HCT116 (cell line): ENCODE data around the gene MRFAP1L1. TPM values are rescaled to one million over a fixed set of nuclear protein-coding genes. Genes with fewer than 3 reads are reported as not detected.

Experiments used
- ATAC-seq: fragments of 200-7000 bp; cut with Tn5 transposase; 2 replicates; pipeline ENCODE4 v1.9.1; 2020; ENCODE audit warnings: mild to moderate bottlenecking, moderate library complexity
- BruUV-seq: library from RNA; stranded (reverse); fragments of 400-500 nt; replicated peaks from 2 replicates; lab custom pipeline; 2021; lab: Mats Ljungman, UMichigan
- CTCF ChIA-PET: fragments of 300-600 bp; sonication (Branson Sonifier 250); formaldehyde crosslinking; loops from one replicate; lab custom pipeline; 2021; ENCODE audit warnings: antibody characterized with exemption; lab: Charles Lee
- POLR2A ChIA-PET: fragments of 300-600, 350-600 bp; sonication (Branson Sonifier 250); formaldehyde crosslinking; loops from one replicate; lab custom pipeline; 2021; ENCODE audit warnings: antibody characterized with exemption; lab: Charles Lee
- RAD21 ChIA-PET, 2 experiments: fragments of 300-600 bp; sonication (Branson Sonifier 250); formaldehyde crosslinking; loops; one replicate each; lab custom pipeline; 2023; ENCODE audit warnings: low total read pairs in 2 of 2; ENCODE audit not compliant: uncharacterized antibody in 2 of 2, unreplicated experiment in 2 of 2, low non-redundant PET in 1 of 2; lab: Charles Lee
- DNase-seq: peaks from one replicate; pipeline ENCODE4 v3.0.0-alpha.2; 2010; ENCODE audit warnings: low read depth, low spot score
- H2AFZ ChIP-seq: fragments of 200-600 bp; shearing (Covaris generic), sonication (generic); 2 replicates; pipeline ENCODE4 v1.6.1; 2017; ENCODE audit warnings: low read depth, mixed run types, mixed read lengths, antibody characterized with exemption, low read length; ENCODE audit not compliant: poor library complexity, severe bottlenecking
- H3K27ac ChIP-seq: 2 replicates; pipeline ENCODE4 v1.5.1; 2012; ENCODE audit warnings: low read depth, low read length
- H3K27me3 ChIP-seq: fragments of 200-600 bp; sonication (generic); 2 replicates; pipeline ENCODE4 v1.6.1; 2016; ENCODE audit warnings: mixed run types, low read length, mixed read lengths; ENCODE audit not compliant: insufficient read depth
- H3K36me3 ChIP-seq, 2 experiments: fragments of 200-500 bp in 1 of 2; fragments of 200-600 bp in 1 of 2; sonication (Bioruptor generic) in 1 of 2; sonication (generic) in 1 of 2; 2 replicates each; pipeline versions ENCODE4 v1.5.1 to v1.6.1; 2014 to 2016; ENCODE audit warnings: low read length in 2 of 2, inconsistent platforms in 1 of 2, mixed read lengths in 1 of 2, mixed run types in 1 of 2; ENCODE audit not compliant: insufficient read depth in 2 of 2, control insufficient read depth in 1 of 2
- H3K4me1 ChIP-seq, 2 experiments: fragments of 200-600 bp in 1 of 2; sonication (generic) in 1 of 2; 2 replicates each; pipeline versions ENCODE4 v1.5.1 to v1.6.1; 2012 to 2017; ENCODE audit warnings: low read length in 2 of 2, inconsistent platforms in 1 of 2, mild to moderate bottlenecking in 1 of 2, mixed read lengths in 1 of 2, mixed run types in 1 of 2, moderate library complexity in 1 of 2; ENCODE audit not compliant: insufficient read depth in 2 of 2, control insufficient read depth in 1 of 2
- H3K4me2 ChIP-seq: fragments of 200-600 bp; sonication (generic); 2 replicates; pipeline ENCODE4 v1.6.1; 2017; ENCODE audit warnings: mixed run types, low read length, mixed read lengths
- H3K4me3 ChIP-seq, 2 experiments: fragments of 200-600 bp in 1 of 2; sonication (generic) in 1 of 2; replicated peaks in 1 of 2; 2 replicates each; pipeline ENCODE4 v1.5.1; 2011 to 2016; ENCODE audit warnings: low read length in 2 of 2, control low read depth in 1 of 2, low read depth in 1 of 2, mild to moderate bottlenecking in 1 of 2, mixed read lengths in 1 of 2, mixed run types in 1 of 2
- H3K79me2 ChIP-seq: fragments of 200-600 bp; sonication (generic); 2 replicates; pipeline ENCODE4 v1.6.1; 2017; ENCODE audit warnings: mild to moderate bottlenecking, mixed run types, low read length, moderate library complexity, mixed read lengths; ENCODE audit not compliant: insufficient read depth
- H3K9ac ChIP-seq: fragments of 200-600 bp; sonication (generic); 2 replicates; pipeline ENCODE4 v1.6.1; 2016; ENCODE audit warnings: low read length, mixed read lengths
- H3K9me2 ChIP-seq: fragments of 200-600 bp; sonication (generic), shearing (Covaris generic); 2 replicates; pipeline ENCODE4 v1.6.1; 2017; ENCODE audit warnings: mixed run types, mild to moderate bottlenecking, moderate library complexity; ENCODE audit not compliant: insufficient read depth
- H3K9me3 ChIP-seq, 2 experiments: fragments of 200-500 bp in 1 of 2; fragments of 200-600 bp in 1 of 2; sonication (Bioruptor generic) in 1 of 2; sonication (generic) in 1 of 2; 2 replicates each; pipeline ENCODE4 v1.6.1; 2014 to 2017; ENCODE audit warnings: low read length in 2 of 2, mixed read lengths in 2 of 2, inconsistent platforms in 1 of 2, low read depth in 1 of 2, mild to moderate bottlenecking in 1 of 2, mixed run types in 1 of 2, moderate library complexity in 1 of 2; ENCODE audit not compliant: control insufficient read depth in 1 of 2, insufficient read depth in 1 of 2
- H4K20me1 ChIP-seq: fragments of 200-600 bp; sonication (generic), shearing (Covaris generic); 2 replicates; pipeline ENCODE4 v1.6.1; 2017; ENCODE audit warnings: mixed run types, mild to moderate bottlenecking, moderate library complexity; ENCODE audit not compliant: insufficient read depth
- CEBPB ChIP-seq: IDR thresholded peaks from 2 replicates; pipeline ENCODE4 v1.6.1; 2012; ENCODE audit warnings: low read depth
- ELF1 ChIP-seq: IDR thresholded peaks from 2 replicates; pipeline ENCODE4 v1.6.1; 2012; ENCODE audit warnings: low read depth, borderline replicate concordance
- EZH2 ChIP-seq: fragments of 200-600 bp; sonication (generic); IDR thresholded peaks from 2 replicates; pipeline ENCODE4 v1.6.1; 2017; ENCODE audit warnings: antibody characterized with exemption, mixed run types
- EZH2phosphoT487 ChIP-seq: fragments of 200-600 bp; IDR thresholded peaks from 2 replicates; pipeline ENCODE4 v1.6.1; 2018; ENCODE audit warnings: antibody characterized with exemption, borderline replicate concordance
- JUND ChIP-seq: IDR thresholded peaks from 2 replicates; pipeline ENCODE4 v1.6.1; 2012
- POLR2A ChIP-seq: IDR thresholded peaks from 2 replicates; pipeline ENCODE4 v1.7.0; 2011; ENCODE audit warnings: borderline replicate concordance; ENCODE audit not compliant: insufficient read depth, insufficient read length; ENCODE audit errors: extremely low read depth
- RAD21 ChIP-seq: IDR thresholded peaks from 2 replicates; pipeline ENCODE4 v1.6.1; 2012; ENCODE audit warnings: low read depth, mild to moderate bottlenecking
- SP1 ChIP-seq: IDR thresholded peaks from 2 replicates; pipeline ENCODE4 v1.6.1; 2012; ENCODE audit warnings: low read depth
- SRF ChIP-seq: IDR thresholded peaks from 2 replicates; pipeline ENCODE4 v1.6.1; 2012; ENCODE audit warnings: low read depth
- YY1 ChIP-seq: IDR thresholded peaks from 2 replicates; pipeline ENCODE4 v1.6.1; 2011; ENCODE audit warnings: low read length, low read depth, moderate library complexity, mild to moderate bottlenecking; ENCODE audit not compliant: insufficient replicate concordance; ENCODE audit errors: extremely low read depth
- ZFX ChIP-seq: fragments of 450-650 bp; IDR thresholded peaks from 2 replicates; pipeline ENCODE4 v1.6.1; 2017
- intact Hi-C: fragments of 100-400 bp; cut with micrococcal nuclease; formaldehyde crosslinking; loops from 2 replicates; pipeline ENCODE4 v1.10.0; 2022
- total RNA-seq: library from RNA; stranded (reverse); gene quantifications from one replicate; pipeline ENCODE4 v1.2.1, GENCODE V29; 2021; ENCODE audit not compliant: unreplicated experiment
- TF ChIP-seq, protein P1 (sequence below), 3 experiments: fragments of 200-600 bp in 1 of 3; sonication (generic) in 1 of 3; IDR thresholded peaks in 2 of 3; conservative IDR thresholded peaks in 1 of 3; 2 replicates each; pipeline ENCODE4 v1.5.1; 2012 to 2017; ENCODE audit warnings: low read depth in 2 of 3, low read length in 2 of 3, antibody characterized with exemption in 1 of 3, borderline replicate concordance in 1 of 3, control low read depth in 1 of 3, mild to moderate bottlenecking in 1 of 3, mixed read lengths in 1 of 3, mixed run types in 1 of 3, moderate library complexity in 1 of 3; ENCODE audit not compliant: insufficient read depth in 1 of 3

The MRFAP1L1 gene
- total RNA-seq, 1 experiment from 2014 or later: 43.0 TPM

GRCh38 chr4:6755088-6755753, 45.6 kb upstream of the MRFAP1L1 start:
- H3K9me2 ChIP-seq: no peaks in the 10 kb centered on the region
- no peak for DNase-seq
- H3K4me2 ChIP-seq: no peak overlapping the region
- no peaks in the 10 kb centered on the region for H3K79me2 ChIP-seq
- no peaks in the 10 kb centered on the region for H3K36me3 ChIP-seq
- intact Hi-C loops: no loop called here
- POLR2A ChIA-PET: no interaction called here
- ATAC-seq: no peak
- H3K4me3 ChIP-seq: no peak overlapping the region
- BruUV-seq: no TSS peak
- CTCF ChIA-PET: no interaction called here
- H3K4me1 ChIP-seq: peaks cover 7 to 36% of the 10 kb centered on the region in 2 experiments; a peak in 3 of 4 replicates
- no peaks in the 10 kb centered on the region for H3K9me3 ChIP-seq
- no peaks in the 10 kb centered on the region for H4K20me1 ChIP-seq
- no peak overlapping the region for H3K9ac ChIP-seq
- RAD21 ChIA-PET: no interaction called here
- H2AFZ ChIP-seq: no peak overlapping the region
- TF ChIP-seq EZH2 (no peak), YY1 (no peak), POLR2A (no peak), ZFX (no peak), CEBPB (no peak), JUND (no peak), SRF (no peak), SP1 (no peak), EZH2phosphoT487 (no peak), RAD21 (no peak), ELF1 (no peak)
- TF ChIP-seq, protein P1, sequence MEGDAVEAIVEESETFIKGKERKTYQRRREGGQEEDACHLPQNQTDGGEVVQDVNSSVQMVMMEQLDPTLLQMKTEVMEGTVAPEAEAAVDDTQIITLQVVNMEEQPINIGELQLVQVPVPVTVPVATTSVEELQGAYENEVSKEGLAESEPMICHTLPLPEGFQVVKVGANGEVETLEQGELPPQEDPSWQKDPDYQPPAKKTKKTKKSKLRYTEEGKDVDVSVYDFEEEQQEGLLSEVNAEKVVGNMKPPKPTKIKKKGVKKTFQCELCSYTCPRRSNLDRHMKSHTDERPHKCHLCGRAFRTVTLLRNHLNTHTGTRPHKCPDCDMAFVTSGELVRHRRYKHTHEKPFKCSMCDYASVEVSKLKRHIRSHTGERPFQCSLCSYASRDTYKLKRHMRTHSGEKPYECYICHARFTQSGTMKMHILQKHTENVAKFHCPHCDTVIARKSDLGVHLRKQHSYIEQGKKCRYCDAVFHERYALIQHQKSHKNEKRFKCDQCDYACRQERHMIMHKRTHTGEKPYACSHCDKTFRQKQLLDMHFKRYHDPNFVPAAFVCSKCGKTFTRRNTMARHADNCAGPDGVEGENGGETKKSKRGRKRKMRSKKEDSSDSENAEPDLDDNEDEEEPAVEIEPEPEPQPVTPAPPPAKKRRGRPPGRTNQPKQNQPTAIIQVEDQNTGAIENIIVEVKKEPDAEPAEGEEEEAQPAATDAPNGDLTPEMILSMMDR (IDR thresholded peaks at IDR 0.05 in 2 of 3, conservative IDR thresholded peaks at IDR 0.05 in 1 of 3; ENCODE audit: borderline replicate concordance in 1 of 3, insufficient read depth in 1 of 3, low read depth in 2 of 3, low read length in 2 of 3): no peak
- TF ChIP-seq, all 23 proteins: peak for 0
- Histone ChIP-seq H3K27ac (no peak overlapping the region), H3K27me3 (no peaks in the 10 kb centered on the region)
